CD14-positive monocyte (primary cell): ENCODE data around the gene CMSS1. TPM values are rescaled to one million over a fixed set of nuclear protein-coding genes. Genes with fewer than 3 reads are reported as not detected.

Experiments used
- DNase-seq, 3 donors: peaks; one replicate each; pipeline ENCODE4 v3.0.0-alpha.2; 2011 to 2022
- H2AFZ ChIP-seq: 2 replicates; pipeline ENCODE4 v1.6.0; 2012; ENCODE audit warnings: mild to moderate bottlenecking, low read depth, low read length, inconsistent platforms; ENCODE audit not compliant: insufficient read depth, poor library complexity, severe bottlenecking
- H3K27ac ChIP-seq, 2 donors: 1 replicate in 1 of 2; 2 replicates in 1 of 2; pipeline ENCODE4 v1.5.1; 2012 to 2013; ENCODE audit warnings: low read length in 2 of 2, control low read depth in 1 of 2, inconsistent platforms in 1 of 2, low read depth in 1 of 2, mild to moderate bottlenecking in 1 of 2
- H3K27me3 ChIP-seq, 2 donors: one replicate each; pipeline versions ENCODE4 v1.6.0 to v1.6.1; 2011 to 2013; ENCODE audit warnings: low read length in 2 of 2; ENCODE audit not compliant: control insufficient read depth in 2 of 2, insufficient read depth in 2 of 2
- H3K36me3 ChIP-seq, 2 donors: replicated peaks in 1 of 2; 1 replicate in 1 of 2; 2 replicates in 1 of 2; pipeline versions ENCODE4 v1.5.1 to v1.6.1; 2012 to 2013; ENCODE audit warnings: low read length in 2 of 2, control low read depth in 1 of 2, inconsistent platforms in 1 of 2, mild to moderate bottlenecking in 1 of 2; ENCODE audit not compliant: insufficient read depth in 2 of 2, control insufficient read depth in 1 of 2
- H3K4me1 ChIP-seq, 2 donors: 1 replicate in 1 of 2; 2 replicates in 1 of 2; pipeline versions ENCODE4 v1.5.1 to v1.6.1; 2012 to 2013; ENCODE audit warnings: low read length in 2 of 2, control low read depth in 1 of 2, inconsistent platforms in 1 of 2, mild to moderate bottlenecking in 1 of 2, moderate library complexity in 1 of 2; ENCODE audit not compliant: insufficient read depth in 2 of 2, control insufficient read depth in 1 of 2
- H3K4me2 ChIP-seq: replicated peaks from 2 replicates; pipeline ENCODE3; 2012; ENCODE audit warnings: low read length, moderate library complexity, mild to moderate bottlenecking; ENCODE audit not compliant: poor library complexity, severe bottlenecking; ENCODE audit errors: extremely low read depth
- H3K4me3 ChIP-seq, 3 experiments: fragments of 200-600 bp in 1 of 3; sonication (generic) in 1 of 3; replicated peaks in 1 of 3; 1 replicate in 2 of 3; 2 replicates in 1 of 3; pipeline ENCODE4 v1.5.1; 2011 to 2013; ENCODE audit warnings: low read length in 3 of 3, mild to moderate bottlenecking in 3 of 3, control low read depth in 2 of 3, low read depth in 2 of 3, inconsistent platforms in 1 of 3, moderate library complexity in 1 of 3
- H3K79me2 ChIP-seq: 2 replicates; pipeline ENCODE4 v1.6.0; 2012; ENCODE audit warnings: mild to moderate bottlenecking, control low read depth, inconsistent platforms, low read length, moderate library complexity; ENCODE audit not compliant: insufficient read depth
- H3K9ac ChIP-seq: 2 replicates; pipeline ENCODE4 v1.6.0; 2017; ENCODE audit warnings: low read length, mild to moderate bottlenecking; ENCODE audit not compliant: insufficient read depth, poor library complexity, severe bottlenecking
- H3K9me3 ChIP-seq, 2 donors: replicated peaks in 1 of 2; 1 replicate in 1 of 2; 2 replicates in 1 of 2; pipeline versions ENCODE4 v1.5.1 to v1.6.1; 2012 to 2013; ENCODE audit warnings: low read length in 2 of 2, control low read depth in 1 of 2; ENCODE audit not compliant: control insufficient read depth in 1 of 2, insufficient read depth in 1 of 2
- H4K20me1 ChIP-seq: 2 replicates; pipeline ENCODE4 v1.6.0; 2012; ENCODE audit warnings: mild to moderate bottlenecking, low read length, control low read depth, moderate library complexity; ENCODE audit not compliant: insufficient read depth
- H3K27ac Mint-ChIP-seq, 7 donors: one replicate each; pipeline ENCODE4 v1.8.0; 2020; ENCODE audit warnings: mild to moderate bottlenecking in 7 of 7, mixed read lengths in 7 of 7, moderate library complexity in 6 of 7, inconsistent platforms in 2 of 7
- H3K27me3 Mint-ChIP-seq, 3 donors: one replicate each; pipeline ENCODE4 v1.8.0; 2021 to 2022; ENCODE audit warnings: low read depth in 3 of 3, mild to moderate bottlenecking in 3 of 3, mixed read lengths in 3 of 3, moderate library complexity in 3 of 3, inconsistent platforms in 1 of 3
- H3K36me3 Mint-ChIP-seq, 2 donors: one replicate each; pipeline ENCODE4 v1.8.0; 2020; ENCODE audit warnings: mixed read lengths in 2 of 2, inconsistent platforms in 1 of 2, mild to moderate bottlenecking in 1 of 2
- H3K4me1 Mint-ChIP-seq: one replicate; pipeline ENCODE4 v1.8.0; 2020; ENCODE audit warnings: mild to moderate bottlenecking, mixed read lengths
- H3K4me3 Mint-ChIP-seq, 2 donors: one replicate each; pipeline ENCODE4 v1.8.0; 2020; ENCODE audit warnings: mild to moderate bottlenecking in 2 of 2, mixed read lengths in 2 of 2, moderate library complexity in 1 of 2
- H3K9me3 Mint-ChIP-seq, 7 donors: one replicate each; pipeline ENCODE4 v1.8.0; 2020 to 2022; ENCODE audit warnings: mixed read lengths in 7 of 7, mild to moderate bottlenecking in 6 of 7, moderate library complexity in 6 of 7, inconsistent platforms in 2 of 7
- CTCF ChIP-seq: fragments of 200-600 bp; IDR thresholded peaks from one replicate; pipeline ENCODE4 v1.8.0; 2022; ENCODE audit warnings: antibody characterized with exemption, mild to moderate bottlenecking
- WGBS: methylation state at CpG from one replicate; pipeline ENCODE4 v1.1.5; 2013; ENCODE audit warnings: missing lambda C conversion rate; ENCODE audit not compliant: insufficient coverage; 5-methylcytosine and 5-hydroxymethylcytosine counted together
- intact Hi-C, 2 donors: fragments of 100-400 bp; cut with micrococcal nuclease; formaldehyde crosslinking; loops; one replicate each; pipeline versions ENCODE4 v1.15.0 to v1.15.1; 2023
- polyA plus RNA-seq, 3 donors: library from polyadenylated mRNA; depleted of rRNA in 1 of 3; unstranded in 2 of 3; stranded (reverse) in 1 of 3; fragments of 300-500 nt in 2 of 3; fragments of >200 nt in 1 of 3; fragmentation: Illumina TruSeq in 2 of 3; gene quantifications; 1 replicate in 2 of 3; 2 replicates in 1 of 3; pipeline ENCODE4 v1.2.3, GENCODE V29; 2012 to 2021

The CMSS1 gene
- polyA plus RNA-seq, 3 donors = 1.1 to 3.6 (median 2.2) TPM

- H3K27me3 ChIP-seq = no peaks in the 10 kb centered on the region
- DNase-seq = no peak
- no peak overlapping the region for H3K27ac Mint-ChIP-seq
- H3K9me3 Mint-ChIP-seq = no peaks in the 10 kb centered on the region
- WGBS = 100% methylated on average over 2 of the region's 2 CpGs
- H3K4me1 Mint-ChIP-seq = peaks cover 21% of the 10 kb centered on the region
- no peaks in the 10 kb centered on the region for H3K27me3 Mint-ChIP-seq
- no peaks in the 10 kb centered on the region for H3K36me3 Mint-ChIP-seq
- H3K36me3 ChIP-seq = no peaks in the 10 kb centered on the region
- H3K4me1 ChIP-seq = peaks cover 14 to 16% of the 10 kb centered on the region in 2 donors
- H3K4me3 ChIP-seq = no peak overlapping the region
- no peak overlapping the region for H3K9ac ChIP-seq
- no peaks in the 10 kb centered on the region for H3K79me2 ChIP-seq
- H2AFZ ChIP-seq = no peak overlapping the region
- no peaks in the 10 kb centered on the region for H4K20me1 ChIP-seq
- TF ChIP-seq CTCF = no peak
- H3K4me3 Mint-ChIP-seq = no peak overlapping the region
- H3K4me2 ChIP-seq = no peak overlapping the region
- no peaks in the 10 kb centered on the region for H3K9me3 ChIP-seq
- no peak overlapping the region for H3K27ac ChIP-seq
- intact Hi-C loops = no loop called here
Measured at GRCh38 chr3:100080573-100080972, 262.9 kb downstream of the CMSS1 start.

GRCh38 chr3:100081311-100081710 lies 263.6 kb downstream of the CMSS1 start:
- no peak overlapping the region for H3K27ac Mint-ChIP-seq
- peaks cover 15% of the 10 kb centered on the region for H3K4me1 Mint-ChIP-seq
- DNase-seq = no peak
- no peaks in the 10 kb centered on the region for H3K27me3 Mint-ChIP-seq
- Histone ChIP-seq H3K9me3 (no peaks in the 10 kb centered on the region), H3K27me3 (no peaks in the 10 kb centered on the region), H3K9ac (no peak overlapping the region), H3K36me3 (no peaks in the 10 kb centered on the region), H3K79me2 (no peaks in the 10 kb centered on the region), H3K4me1 (peaks cover 10 to 11% of the 10 kb centered on the region in 2 donors), H3K4me3 (no peak overlapping the region), H3K4me2 (no peak overlapping the region), H2AFZ (no peak overlapping the region), H3K27ac (no peak overlapping the region), H4K20me1 (no peaks in the 10 kb centered on the region)
- H3K36me3 Mint-ChIP-seq = no peaks in the 10 kb centered on the region
- TF ChIP-seq CTCF = no peak
- H3K4me3 Mint-ChIP-seq = no peak overlapping the region
- H3K9me3 Mint-ChIP-seq = no peaks in the 10 kb centered on the region
- 100% methylated on average over 1 of the region's 1 CpG for WGBS
- intact Hi-C loops = no loop called here
